Stimulated activated CD4-positive, alpha-beta T cell treated with anti-CD3 and anti-CD28 coated beads, TNF-alpha, amount 100 ng/mL, for 4 hours (primary cell): ENCODE results near the gene EML4.
"Not testable (repeated sequence)": the region's sequence is repeated elsewhere in the genome, so short reads cannot be mapped to it uniquely, and the experiment has no call there.

Source experiments
- DNase-seq, 3 experiments: peaks; one replicate each; pipeline ENCODE4 v3.0.0-alpha.2; 2020; ENCODE audit warnings: low read depth in 3 of 3

EML4 gene, protein sequence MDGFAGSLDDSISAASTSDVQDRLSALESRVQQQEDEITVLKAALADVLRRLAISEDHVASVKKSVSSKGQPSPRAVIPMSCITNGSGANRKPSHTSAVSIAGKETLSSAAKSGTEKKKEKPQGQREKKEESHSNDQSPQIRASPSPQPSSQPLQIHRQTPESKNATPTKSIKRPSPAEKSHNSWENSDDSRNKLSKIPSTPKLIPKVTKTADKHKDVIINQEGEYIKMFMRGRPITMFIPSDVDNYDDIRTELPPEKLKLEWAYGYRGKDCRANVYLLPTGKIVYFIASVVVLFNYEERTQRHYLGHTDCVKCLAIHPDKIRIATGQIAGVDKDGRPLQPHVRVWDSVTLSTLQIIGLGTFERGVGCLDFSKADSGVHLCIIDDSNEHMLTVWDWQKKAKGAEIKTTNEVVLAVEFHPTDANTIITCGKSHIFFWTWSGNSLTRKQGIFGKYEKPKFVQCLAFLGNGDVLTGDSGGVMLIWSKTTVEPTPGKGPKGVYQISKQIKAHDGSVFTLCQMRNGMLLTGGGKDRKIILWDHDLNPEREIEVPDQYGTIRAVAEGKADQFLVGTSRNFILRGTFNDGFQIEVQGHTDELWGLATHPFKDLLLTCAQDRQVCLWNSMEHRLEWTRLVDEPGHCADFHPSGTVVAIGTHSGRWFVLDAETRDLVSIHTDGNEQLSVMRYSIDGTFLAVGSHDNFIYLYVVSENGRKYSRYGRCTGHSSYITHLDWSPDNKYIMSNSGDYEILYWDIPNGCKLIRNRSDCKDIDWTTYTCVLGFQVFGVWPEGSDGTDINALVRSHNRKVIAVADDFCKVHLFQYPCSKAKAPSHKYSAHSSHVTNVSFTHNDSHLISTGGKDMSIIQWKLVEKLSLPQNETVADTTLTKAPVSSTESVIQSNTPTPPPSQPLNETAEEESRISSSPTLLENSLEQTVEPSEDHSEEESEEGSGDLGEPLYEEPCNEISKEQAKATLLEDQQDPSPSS

DNA sequence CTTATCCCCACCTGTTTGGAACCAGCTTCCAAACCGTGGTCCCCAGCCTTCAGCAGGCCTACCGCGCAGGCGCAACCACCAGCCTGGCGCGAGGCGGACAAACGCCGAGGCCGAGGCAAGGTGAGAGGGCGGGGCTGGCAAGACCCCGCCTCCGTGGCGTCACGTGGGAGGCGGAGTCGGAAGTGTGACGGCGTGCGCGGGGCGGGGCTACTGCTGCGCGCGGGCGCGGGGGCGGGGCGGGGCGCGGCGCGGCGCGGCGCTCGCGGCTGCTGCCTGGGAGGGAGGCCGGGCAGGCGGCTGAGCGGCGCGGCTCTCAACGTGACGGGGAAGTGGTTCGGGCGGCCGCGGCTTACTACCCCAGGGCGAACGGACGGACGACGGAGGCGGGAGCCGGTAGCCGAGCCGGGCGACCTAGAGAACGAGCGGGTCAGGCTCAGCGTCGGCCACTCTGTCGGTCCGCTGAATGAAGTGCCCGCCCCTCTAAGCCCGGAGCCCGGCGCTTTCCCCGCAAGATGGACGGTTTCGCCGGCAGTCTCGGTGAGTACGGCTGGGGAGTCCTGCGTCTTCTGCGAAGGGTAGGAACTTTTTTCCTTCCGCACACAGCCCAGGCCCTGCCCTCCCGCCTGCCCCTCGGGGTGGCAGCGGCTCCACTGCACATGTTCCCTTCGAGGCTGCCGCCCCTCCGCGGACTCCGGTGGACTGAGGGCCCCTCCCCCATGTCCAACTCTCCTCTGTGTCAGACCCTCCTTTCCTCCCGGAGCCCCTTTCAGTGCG lies at the start of gene EML4:
Gene EML4, plus strand, starts transcription at position 254 of the 774 bp plus-strand sequence. Its CDS starts 259 bp downstream, at position 513.
- peak; percentile 84 to 92 (median 85) for DNase-seq

DNA sequence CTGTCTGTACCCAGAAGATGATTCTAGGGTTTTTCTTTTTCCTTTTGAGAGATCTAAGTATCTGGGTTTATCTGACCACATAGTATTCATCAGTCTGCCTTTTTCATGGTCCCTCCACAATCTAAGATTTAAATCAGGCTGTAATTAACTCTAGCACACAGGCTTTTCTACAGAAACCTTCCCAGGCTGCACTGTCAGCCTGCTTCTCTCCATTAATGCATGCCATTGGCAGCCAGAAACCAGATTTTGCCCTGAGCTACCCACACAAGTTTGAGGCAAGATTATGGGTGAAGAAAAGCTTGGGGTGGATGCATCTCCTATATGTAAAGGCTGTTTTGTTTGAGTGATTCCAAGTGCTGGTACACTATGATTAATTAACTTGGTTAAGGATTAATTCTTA lies 45.7 kb upstream of the EML4 start:
- DNase-seq, result no peak

DNA sequence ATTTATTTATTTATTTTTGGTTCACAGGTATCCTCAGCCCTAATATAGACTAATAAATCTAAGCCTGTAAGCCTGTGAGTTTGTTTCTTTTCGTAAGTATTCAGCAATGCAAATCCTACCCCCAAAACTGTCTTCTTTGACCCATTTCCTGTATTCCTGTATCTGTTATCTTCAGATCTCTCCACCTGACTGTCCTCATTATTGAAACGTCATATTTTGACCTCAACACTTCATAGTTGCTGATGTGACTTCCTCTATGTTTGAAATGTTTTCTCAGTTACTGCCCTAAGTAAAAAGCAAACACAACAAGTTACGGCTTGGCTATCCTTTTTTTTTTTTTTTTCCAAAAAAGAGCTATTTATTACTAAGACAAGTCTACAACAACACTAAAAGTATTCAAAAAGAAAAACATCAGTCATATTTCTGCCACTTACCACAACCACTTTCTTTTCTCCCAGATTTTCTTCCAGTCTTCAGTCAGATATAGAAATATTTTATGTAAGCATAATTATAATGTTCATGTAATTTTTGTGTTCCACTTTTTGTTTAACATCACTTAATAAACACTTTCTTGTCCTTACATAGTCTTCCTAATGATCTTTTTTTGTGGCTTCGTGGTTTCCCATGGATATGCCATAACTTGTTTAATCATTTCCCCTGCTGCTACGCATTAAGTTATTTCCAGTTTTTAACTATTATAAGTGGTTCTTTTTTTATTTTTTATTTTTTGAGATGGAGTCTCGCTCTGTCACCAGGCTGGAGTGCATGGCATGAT lies 45.0 kb upstream of the EML4 start:
- DNase-seq, result no peak

DNA sequence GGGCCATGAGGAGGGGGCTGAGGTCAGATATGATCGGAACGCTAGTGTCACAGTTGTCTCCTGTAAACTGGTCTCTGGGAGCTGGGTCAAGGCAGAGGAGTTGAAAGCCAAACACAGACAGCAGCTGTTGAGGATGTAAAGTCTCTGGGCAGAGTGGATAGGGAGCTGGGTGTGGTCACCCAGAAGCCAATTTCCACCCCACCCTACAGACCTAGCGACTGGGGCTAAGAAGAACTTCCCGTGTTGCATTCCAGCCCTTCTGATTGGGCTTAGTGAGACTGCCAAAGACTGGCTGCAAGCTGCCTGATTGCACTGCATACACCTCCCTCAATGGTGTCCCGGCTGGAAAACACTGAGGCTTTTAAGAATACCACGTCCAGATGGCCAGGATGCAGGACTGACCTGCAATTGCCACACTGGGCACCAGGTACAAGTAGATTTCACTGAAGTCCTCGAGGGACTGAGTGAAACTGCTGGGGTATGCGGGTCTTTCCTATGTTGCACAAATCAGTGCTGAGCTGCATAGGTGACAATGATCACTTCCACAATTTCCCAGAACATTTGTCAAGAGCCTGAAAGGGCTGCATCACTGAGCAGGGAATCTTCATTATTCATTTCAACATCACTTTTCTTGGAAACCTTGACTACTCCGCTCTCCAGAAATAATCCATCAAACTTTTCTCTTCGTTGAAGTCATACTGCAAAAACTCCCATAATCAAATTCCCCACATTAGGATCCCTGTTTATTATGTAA lies 43.1 kb upstream of the EML4 start:
- DNase-seq, result no peak

DNA sequence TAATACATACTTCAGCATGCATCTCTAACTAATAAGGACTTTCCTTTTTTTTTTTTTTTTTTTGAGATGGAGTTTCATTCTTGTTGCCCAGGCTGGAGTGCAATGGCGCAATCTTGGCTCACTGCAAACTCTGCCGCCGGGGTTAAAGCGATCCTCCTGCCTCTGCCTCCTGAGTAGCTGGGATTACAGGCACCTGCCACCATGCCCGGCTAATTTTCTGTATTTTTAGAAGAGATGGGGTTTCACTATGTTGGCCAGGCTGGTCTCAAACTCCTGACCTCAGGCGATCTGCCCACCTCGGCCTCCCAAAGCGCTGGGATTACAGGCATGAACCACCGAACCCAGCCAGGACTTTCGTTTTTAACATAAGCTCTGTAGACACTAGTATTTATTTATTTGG lies 42.3 kb upstream of the EML4 start:
- DNase-seq, result not testable (repeated sequence)

DNA sequence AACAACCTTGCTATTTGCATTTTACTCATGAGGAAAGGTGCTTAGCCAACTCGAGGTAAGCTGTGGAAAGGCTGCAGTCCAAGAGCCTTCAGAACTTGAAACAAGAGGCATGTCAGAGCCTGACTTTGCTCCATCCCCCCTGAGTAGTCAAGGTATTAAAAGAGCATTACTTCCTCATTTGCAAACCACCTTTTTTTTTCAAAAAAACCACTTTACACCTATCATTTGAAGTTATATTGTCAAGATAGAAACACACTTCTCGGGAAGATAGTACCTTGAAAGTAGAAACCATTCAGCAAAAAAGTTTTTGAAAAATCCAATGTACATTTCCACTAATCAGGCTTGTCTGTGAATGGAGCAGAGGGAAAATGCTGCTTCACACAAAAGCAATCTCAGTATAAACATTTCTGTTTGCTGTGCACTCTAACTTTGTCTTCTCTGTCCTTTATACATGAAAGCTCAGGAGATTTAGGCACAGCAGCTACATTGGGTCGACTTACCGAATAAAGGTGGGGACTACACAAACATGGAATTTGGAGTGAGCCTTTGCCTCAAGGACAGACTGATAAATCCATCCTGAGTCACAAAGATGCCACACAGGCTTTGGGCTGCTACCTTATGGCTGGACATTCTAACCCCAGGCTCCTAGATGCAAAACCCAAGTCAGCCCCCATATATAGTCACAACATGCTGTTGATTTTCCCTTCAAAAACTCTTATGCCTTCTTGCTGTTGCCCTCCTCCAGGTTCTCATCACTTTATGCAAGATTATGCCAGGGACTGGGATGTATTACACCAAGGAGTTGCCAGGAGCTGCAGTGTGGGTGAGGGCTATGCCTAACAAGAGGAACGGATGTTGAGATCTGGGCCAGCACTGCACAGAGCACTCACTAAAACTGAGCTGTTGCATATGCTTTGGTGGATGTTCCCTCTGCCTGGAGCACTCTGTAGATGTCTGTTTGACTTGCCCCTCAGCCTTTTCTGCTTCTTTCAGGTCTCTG lies 41.4 kb upstream of the EML4 start:
- no peak for DNase-seq

DNA sequence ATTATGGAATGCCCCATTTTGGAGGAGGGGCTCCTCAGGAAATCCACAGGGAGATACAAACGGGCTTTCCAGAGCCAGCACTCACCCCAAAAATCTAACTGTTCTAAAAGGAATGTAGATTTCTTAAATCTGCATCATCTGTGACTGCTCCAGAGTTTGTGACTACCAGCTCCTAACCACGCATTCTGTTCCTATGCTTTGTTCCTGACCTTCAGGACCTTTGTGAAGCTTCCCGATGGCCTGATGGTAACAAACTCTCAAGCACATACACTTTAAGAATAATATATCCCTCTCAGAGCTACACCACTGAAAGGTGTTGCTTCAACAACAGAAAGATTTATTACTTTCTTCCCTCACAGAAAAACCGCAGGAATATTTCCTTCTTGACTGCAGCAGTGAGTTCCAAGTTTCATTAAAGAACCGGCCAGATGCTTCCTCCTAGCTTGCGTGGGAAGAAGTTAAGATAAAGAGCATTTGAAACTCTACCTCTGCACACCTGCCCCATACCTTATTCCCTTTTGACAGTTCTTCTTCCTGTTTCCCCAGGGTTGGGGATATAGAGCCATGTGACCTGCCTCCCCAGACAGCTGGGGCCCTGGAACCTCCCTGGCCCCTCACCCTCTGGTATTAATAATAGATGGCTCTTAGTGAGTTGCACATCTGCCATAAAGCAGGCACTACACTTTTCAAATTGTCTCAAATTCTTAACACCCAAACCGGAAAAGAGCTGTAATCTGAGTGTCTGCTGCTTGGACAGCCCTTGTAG lies 40.2 kb upstream of the EML4 start:
- DNase-seq, result no peak

DNA sequence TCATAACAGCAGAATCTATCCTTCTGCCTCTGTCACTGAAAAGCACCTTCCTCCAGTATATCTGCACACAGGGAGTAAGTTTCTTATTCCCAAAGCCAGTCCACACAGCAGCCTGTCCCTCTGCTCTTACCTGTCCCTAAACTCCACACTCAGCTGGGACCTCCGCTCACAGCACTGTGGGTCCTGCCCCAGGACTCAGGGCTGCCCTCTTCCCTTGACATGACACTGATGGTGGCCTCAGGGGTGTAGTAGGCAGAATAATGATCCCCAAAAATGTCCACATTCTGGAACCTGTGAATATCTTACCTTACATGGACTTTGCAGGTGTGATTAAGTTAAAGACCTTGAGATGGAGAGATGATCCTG lies 39.7 kb upstream of the EML4 start:
- DNase-seq, result no peak

DNA sequence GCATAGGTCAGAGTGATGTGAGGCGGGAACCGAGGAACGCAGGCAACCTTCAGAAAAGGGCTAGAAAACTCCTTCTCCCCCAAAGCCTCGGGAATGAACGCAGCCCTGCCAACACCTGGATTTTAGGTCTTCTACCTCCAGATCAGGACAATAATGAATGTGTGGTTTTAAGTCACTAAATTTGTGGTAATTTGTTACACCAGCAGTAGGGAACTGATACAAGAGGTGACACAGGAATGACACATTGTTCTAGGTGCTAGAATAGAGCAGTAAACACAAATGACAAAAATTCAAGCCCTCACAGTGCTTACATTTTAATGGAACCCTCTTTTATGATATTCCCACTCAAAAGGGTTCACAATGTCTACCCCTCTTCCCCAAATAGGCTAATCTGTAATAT lies 39.2 kb upstream of the EML4 start:
- DNase-seq, result no peak

DNA sequence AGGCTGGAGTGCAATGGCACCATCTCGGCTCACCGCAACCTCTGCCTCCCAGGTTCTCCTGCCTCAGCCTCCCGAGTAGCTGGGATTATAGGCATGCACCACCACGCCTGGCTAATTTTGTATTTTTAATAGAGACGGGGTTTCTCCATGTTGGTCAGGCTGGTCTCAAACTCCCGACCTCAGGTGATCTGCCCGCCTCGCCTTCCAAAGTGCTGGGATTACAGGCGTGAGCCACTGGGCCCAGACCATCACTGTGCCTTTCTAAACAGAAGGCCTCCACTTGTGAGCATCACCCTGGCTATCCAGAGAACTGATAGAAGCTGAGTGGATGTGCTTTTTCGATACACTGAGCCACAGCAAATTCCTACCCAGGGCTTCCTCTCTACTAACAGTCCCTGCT lies 38.3 kb upstream of the EML4 start:
- DNase-seq, result not testable (repeated sequence)

DNA sequence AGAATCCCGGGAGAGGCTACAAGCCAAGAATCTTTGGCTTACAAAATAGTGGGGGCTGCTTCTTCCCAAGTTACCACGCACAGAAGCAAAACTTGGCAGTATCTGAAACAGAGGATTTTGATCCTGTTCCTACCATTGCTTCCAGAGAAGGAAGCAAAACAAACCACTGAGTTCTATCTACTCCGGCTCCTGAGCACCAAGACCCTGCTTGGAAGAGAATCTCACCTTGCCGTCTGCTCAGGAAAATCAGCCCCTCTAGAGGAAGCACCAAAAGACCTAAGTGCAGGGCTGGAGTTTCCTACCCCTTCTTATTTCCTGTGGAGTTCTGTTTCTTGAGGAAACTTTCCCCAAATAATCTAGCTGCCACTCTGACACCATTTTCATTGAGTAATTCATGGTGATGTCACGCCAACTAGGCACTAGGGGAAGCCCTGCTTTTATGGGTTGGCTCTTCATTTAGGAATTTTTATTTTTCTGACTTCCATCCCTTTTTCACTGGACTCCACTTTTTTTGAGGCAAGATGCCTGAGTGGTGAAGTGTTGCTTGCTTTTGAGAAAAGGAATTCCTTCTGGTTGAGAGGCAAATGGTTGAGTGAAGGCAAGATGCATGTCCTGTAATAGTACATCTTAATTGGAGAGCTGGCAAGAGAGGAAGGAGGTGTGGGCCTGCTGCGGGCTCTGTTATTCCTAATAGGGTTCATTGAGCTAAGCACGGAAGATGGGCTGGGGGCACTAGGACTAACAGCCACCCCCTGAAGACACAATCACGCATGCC lies 36.8 kb upstream of the EML4 start:
- DNase-seq, result no peak

DNA sequence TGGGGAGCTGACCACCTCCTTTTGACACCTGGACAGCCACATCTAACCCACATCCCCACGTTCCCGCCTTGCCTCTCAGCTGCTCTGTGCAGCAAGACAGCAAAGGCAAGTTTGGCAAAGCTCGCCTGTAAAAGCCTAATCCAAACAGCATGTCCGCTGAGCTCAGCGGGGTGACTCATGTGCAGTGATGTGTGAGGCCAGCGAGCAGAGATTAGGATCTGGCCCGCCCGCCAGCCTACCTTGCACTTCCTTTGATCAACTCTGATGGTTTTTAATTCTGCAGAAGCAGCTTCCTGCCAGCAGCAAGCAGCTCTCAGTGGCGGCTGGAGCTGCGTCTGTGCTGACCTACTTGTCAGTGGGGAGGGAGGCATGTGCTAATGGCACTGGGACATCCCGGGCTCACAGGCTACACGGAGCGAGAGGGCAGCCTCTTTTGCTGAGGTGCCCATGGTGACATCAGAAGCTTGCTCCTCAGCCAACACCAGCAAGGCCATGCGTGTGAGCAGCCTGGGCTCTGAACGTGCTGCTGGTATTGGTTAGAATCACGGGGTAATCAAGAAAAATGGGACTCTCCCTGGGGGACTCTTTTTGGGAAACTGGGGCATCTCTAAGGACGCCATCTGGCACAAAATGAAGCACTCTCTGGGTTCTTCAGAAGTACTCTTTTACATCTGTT lies 36.0 kb upstream of the EML4 start:
- DNase-seq, result peak; percentile 60 to 82 (median 74)

DNA sequence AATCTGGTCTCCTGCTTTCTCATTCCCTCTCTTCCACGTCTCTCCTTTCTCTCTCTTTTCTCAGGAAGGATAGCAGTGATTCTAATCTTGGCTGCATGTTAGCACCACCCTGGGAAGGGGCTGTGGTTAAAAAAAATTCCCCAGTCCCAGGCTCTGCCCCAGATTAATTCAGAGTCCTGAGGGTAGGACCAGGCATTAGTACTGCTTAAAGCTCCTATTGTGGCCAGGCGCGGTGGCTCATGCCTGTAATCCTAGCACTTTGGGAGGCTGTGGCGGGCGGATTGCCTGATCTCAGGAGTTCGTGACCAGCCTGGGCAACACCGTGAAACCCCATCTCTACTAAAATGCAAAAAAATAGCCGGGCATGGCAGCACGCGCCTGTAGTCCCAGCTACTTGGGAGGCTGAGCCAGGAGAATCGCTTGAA lies 35.4 kb upstream of the EML4 start:
- no peak for DNase-seq

DNA sequence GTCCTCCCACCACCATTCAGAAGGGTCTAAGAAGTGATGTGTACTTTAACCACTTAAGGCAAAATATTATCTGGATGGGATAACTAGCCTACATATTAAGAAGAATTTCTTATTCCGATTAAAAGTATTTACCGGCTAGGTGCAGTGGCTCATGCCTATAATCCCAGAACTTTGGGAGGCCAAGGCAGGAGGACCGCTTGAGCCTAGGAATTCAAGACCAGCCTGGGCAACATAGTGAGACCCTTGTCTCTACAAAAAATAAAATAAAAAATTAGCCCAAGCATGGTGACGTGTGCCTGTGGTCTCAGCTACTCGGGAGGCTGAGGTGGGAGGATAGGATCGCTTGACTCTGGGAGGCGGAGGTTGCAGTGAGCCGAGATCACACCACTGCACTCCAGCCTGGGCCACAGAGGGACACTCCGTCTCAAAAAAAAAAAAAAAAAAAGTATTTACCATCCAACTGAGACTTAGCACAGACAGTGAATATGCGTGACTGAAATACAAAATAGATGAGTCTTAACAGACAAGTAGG lies 34.7 kb upstream of the EML4 start:
- DNase-seq, result not testable (repeated sequence)

DNA sequence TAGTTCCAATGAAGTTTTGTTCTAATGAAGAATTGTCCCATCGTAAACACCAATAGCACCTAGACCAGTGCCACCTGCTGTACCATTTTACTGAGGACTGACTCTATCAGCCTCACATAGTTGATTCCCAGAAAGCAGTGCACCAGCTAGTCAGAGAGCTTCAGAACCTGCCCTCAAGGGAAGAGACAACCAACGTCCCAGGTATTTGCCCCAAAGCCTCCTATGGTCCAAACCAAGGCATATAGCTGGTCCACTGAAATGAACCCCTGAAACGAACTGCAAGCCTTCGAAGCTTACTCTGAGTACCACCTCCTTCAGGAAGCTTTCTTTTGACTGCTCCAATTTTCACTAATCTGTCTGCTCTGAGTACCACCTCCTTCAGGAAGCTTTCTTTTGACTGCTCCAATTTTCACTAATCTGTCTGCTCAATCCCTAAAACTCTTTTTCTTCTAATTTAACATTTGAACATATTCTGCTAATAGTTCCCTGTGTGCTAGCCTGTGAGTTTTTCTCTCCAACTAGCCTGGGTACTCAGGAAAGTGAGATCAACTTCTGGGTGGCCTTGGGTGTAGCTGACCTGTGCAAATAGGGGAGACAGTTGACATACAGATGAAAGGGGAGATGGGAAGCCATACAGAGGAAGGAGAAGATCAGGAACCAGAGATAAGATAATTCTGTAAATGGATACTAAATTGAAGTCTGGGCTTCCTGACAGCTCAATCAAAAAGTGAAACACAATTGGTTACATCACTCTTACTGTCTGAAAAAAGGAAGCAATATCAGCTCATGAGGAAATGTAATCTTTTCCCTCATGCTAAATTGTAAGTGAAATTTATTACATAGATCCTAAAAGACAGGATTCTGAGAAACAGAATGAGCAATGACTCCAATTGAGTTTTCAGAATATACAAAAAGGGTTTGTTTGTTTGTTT lies 33.5 kb upstream of the EML4 start:
- DNase-seq, result no peak

DNA sequence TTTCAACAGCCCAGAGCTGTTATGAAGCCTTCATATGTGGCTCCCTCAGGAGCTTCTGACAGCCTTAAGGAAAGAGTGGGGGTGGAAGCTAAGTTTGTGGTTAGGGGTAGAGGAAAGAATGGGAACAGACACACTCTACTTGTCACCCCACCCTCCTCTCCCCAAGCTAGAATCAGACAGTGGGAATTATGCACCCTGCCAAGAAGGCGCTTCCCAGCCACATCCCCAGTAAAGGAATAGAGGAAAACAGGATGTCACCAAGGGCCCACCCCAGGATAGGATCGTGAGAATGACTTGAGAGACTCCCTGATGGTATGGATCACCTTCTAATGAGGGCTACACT lies 32.4 kb upstream of the EML4 start:
- DNase-seq, result no peak
